Liver (tissue), 9 donors: Measurements from ENCODE around the gene P2RY6. TPM values are rescaled to one million over a fixed set of nuclear protein-coding genes. Genes with fewer than 3 reads are reported as not detected.

Experiments used
- DNase-seq: peaks from one replicate; pipeline ENCODE4 v3.0.0-alpha.2; 2017; ENCODE audit warnings: low spot score
- H3K27ac ChIP-seq, 2 donors: one replicate each; pipeline ENCODE4 v1.7.0; 2013; ENCODE audit warnings: inconsistent platforms in 2 of 2, low read length in 2 of 2, control low read depth in 1 of 2, low read depth in 1 of 2, mild to moderate bottlenecking in 1 of 2
- H3K27me3 ChIP-seq, 4 donors: one replicate each; pipeline versions ENCODE4 v1.6.1 to v1.7.0; 2013; ENCODE audit warnings: low read length in 3 of 4, inconsistent platforms in 1 of 4, mild to moderate bottlenecking in 1 of 4, moderate library complexity in 1 of 4; ENCODE audit not compliant: control insufficient read depth in 4 of 4, insufficient read depth in 4 of 4
- H3K36me3 ChIP-seq, 4 donors: one replicate each; pipeline versions ENCODE4 v1.6.1 to v1.7.0; 2013; ENCODE audit warnings: low read length in 3 of 4, mild to moderate bottlenecking in 3 of 4, low read depth in 1 of 4, moderate library complexity in 1 of 4; ENCODE audit not compliant: control insufficient read depth in 4 of 4, insufficient read depth in 3 of 4
- H3K4me1 ChIP-seq, 4 donors: one replicate each; pipeline versions ENCODE4 v1.6.1 to v1.7.0; 2013; ENCODE audit warnings: low read length in 3 of 4, mild to moderate bottlenecking in 3 of 4, moderate library complexity in 1 of 4; ENCODE audit not compliant: control insufficient read depth in 4 of 4, insufficient read depth in 4 of 4
- H3K4me3 ChIP-seq, 3 donors: one replicate each; pipeline versions ENCODE4 v1.6.1 to v1.7.0; 2013; ENCODE audit warnings: low read length in 3 of 3, control low read depth in 1 of 3, low read depth in 1 of 3, mild to moderate bottlenecking in 1 of 3
- H3K9ac ChIP-seq, 2 donors: one replicate each; pipeline ENCODE4 v1.7.0; 2013; ENCODE audit warnings: low read length in 2 of 2, mild to moderate bottlenecking in 2 of 2, moderate library complexity in 2 of 2, control low read depth in 1 of 2, low read depth in 1 of 2
- H3K9me3 ChIP-seq, 4 donors: one replicate each; pipeline versions ENCODE4 v1.6.1 to v1.7.0; 2013; ENCODE audit warnings: low read length in 3 of 4; ENCODE audit not compliant: control insufficient read depth in 4 of 4
- EGR1 ChIP-seq, 2 donors: IDR thresholded peaks; 2 replicates each; pipeline ENCODE4 v1.6.1; 2016 to 2018; ENCODE audit warnings: antibody characterized with exemption in 2 of 2, low read depth in 2 of 2
- FOXA1 ChIP-seq: IDR thresholded peaks from 2 replicates; pipeline ENCODE4 v1.6.1; 2016; ENCODE audit warnings: antibody characterized with exemption
- FOXA2 ChIP-seq: IDR thresholded peaks from 2 replicates; pipeline ENCODE4 v1.6.1; 2016; ENCODE audit warnings: antibody characterized with exemption
- HNF4A ChIP-seq, 2 donors: conservative IDR thresholded peaks; 2 replicates each; pipeline ENCODE4 v1.6.1; 2016; ENCODE audit warnings: antibody characterized with exemption in 2 of 2, mild to moderate bottlenecking in 2 of 2
- HNF4G ChIP-seq: IDR thresholded peaks from 2 replicates; pipeline ENCODE4 v1.6.1; 2016; ENCODE audit warnings: antibody characterized with exemption
- JUND ChIP-seq, 2 donors: IDR thresholded peaks; 2 replicates each; pipeline ENCODE4 v1.6.1; 2016; ENCODE audit warnings: antibody characterized with exemption in 2 of 2
- NR2F2 ChIP-seq: IDR thresholded peaks from 2 replicates; pipeline ENCODE4 v1.6.1; 2016; ENCODE audit warnings: antibody characterized with exemption
- RAD21 ChIP-seq, 2 donors: IDR thresholded peaks; 2 replicates each; pipeline ENCODE4 v1.6.1; 2016; ENCODE audit warnings: antibody characterized with exemption in 2 of 2, mild to moderate bottlenecking in 2 of 2
- RXRA ChIP-seq, 2 donors: IDR thresholded peaks; 2 replicates each; pipeline ENCODE4 v1.6.1; 2017 to 2018; ENCODE audit warnings: antibody characterized with exemption in 2 of 2, mild to moderate bottlenecking in 1 of 2
- SP1 ChIP-seq: IDR thresholded peaks from 2 replicates; pipeline ENCODE4 v1.6.1; 2018; ENCODE audit warnings: antibody characterized with exemption, mild to moderate bottlenecking
- YY1 ChIP-seq: IDR thresholded peaks from 2 replicates; pipeline ENCODE4 v1.6.1; 2016; ENCODE audit warnings: antibody characterized with exemption, mild to moderate bottlenecking
- WGBS: extraction: QIAGEN DNeasy Blood & Tissue Kit; methylation state at CpG from one replicate; pipeline ENCODE4 v1.1.7; 2013; 5-methylcytosine and 5-hydroxymethylcytosine counted together
- polyA plus RNA-seq, 2 donors: library from polyadenylated mRNA; stranded (reverse) in 1 of 2; unstranded in 1 of 2; fragments of 200-250 nt in 1 of 2; fragments of >200 nt in 1 of 2; fragmentation: Nextera tagmentation in 1 of 2; extraction: Ambion mirVana in 1 of 2; gene quantifications; one replicate each; pipeline versions ENCODE4 v1.2.1 to v1.2.3, GENCODE V29; 2013 to 2015
- total RNA-seq, 2 donors: library from RNA; depleted of rRNA; stranded (reverse); fragments of >200 nt; gene quantifications; one replicate each; pipeline ENCODE4 v1.2.3, GENCODE V29; 2014
- TF ChIP-seq, protein P1 (sequence below): IDR thresholded peaks from 2 replicates; pipeline ENCODE4 v1.6.1; 2016; ENCODE audit warnings: antibody characterized with exemption, mild to moderate bottlenecking
- TF ChIP-seq, protein P2 (sequence below): IDR thresholded peaks from 2 replicates; pipeline ENCODE4 v1.6.1; 2016; ENCODE audit warnings: antibody characterized with exemption
- TF ChIP-seq, protein P3 (sequence below): IDR thresholded peaks from 2 replicates; pipeline ENCODE4 v1.6.1; 2016; ENCODE audit warnings: antibody characterized with exemption
- TF ChIP-seq, protein P4 (sequence below): fragments of 150-350 bp; IDR thresholded peaks from 2 replicates; pipeline ENCODE4 v1.5.1; 2017; ENCODE audit warnings: improper control_type of control experiment, low read depth, low read length; ENCODE audit not compliant: missing input control
- TF ChIP-seq, protein P5 (sequence below): IDR thresholded peaks from 2 replicates; pipeline ENCODE4 v1.6.1; 2016; ENCODE audit warnings: antibody characterized with exemption
- donor health status: healthy.
- donor health status: healthy.
- donor health status: healthy.
- donor health status: healthy.
- donor health status: healthy.

The P2RY6 gene
- total and polyA plus RNA-seq, 4 donors: 0.21 to 1.3 (median 0.78) TPM

DNA sequence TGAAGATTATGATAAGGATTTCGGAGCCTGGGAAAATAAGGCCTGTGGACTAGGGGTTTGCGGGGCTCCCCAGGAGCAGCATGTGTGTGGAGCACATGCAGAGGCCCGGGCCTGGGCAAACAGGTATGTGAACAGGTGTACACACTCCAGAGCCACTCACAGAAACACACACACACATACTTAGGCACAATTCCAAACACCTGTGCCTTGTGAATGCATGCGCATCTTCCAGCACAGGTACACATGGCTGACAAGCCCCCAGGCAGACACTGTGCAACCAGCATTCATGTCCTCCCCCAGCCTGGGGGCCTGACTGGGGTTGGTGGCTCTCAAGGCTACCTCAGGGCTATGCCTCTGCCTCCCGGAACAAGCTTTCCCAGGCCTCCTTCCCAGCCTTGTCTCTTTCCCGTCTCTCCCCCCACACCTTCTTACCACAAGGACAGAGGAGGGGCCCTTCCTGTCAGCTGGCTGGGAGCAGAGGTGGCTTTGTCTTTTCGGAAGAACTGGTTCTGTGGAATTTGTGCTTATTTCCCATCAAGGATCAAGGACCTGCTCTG lies 2.6 kb upstream of the P2RY6 start:
- Histone ChIP-seq H3K4me3 (no peak overlapping the region), H3K27ac (no peak overlapping the region), H3K36me3 (no peaks in the 10 kb centered on the region), H3K4me1 (no peaks in the 10 kb centered on the region), H3K9me3 (no peaks in the 10 kb centered on the region), H3K27me3 (peaks cover 0 to under 1% (median 0%) of the 10 kb centered on the region in 4 donors), H3K9ac (no peak overlapping the region)
- no peak for DNase-seq
- TF ChIP-seq RAD21 (IDR thresholded peaks at IDR 0.05) (no peak), EGR1 (IDR thresholded peaks at IDR 0.05; ENCODE audit: low read depth in 2 of 2) (no peak), JUND (IDR thresholded peaks at IDR 0.05) (no peak), HNF4G (no peak), YY1 (no peak), FOXA2 (no peak), HNF4A (conservative IDR thresholded peaks at IDR 0.05) (no peak), FOXA1 (no peak), NR2F2 (no peak), SP1 (no peak), RXRA (IDR thresholded peaks at IDR 0.05) (no peak)
- TF ChIP-seq, protein P1, sequence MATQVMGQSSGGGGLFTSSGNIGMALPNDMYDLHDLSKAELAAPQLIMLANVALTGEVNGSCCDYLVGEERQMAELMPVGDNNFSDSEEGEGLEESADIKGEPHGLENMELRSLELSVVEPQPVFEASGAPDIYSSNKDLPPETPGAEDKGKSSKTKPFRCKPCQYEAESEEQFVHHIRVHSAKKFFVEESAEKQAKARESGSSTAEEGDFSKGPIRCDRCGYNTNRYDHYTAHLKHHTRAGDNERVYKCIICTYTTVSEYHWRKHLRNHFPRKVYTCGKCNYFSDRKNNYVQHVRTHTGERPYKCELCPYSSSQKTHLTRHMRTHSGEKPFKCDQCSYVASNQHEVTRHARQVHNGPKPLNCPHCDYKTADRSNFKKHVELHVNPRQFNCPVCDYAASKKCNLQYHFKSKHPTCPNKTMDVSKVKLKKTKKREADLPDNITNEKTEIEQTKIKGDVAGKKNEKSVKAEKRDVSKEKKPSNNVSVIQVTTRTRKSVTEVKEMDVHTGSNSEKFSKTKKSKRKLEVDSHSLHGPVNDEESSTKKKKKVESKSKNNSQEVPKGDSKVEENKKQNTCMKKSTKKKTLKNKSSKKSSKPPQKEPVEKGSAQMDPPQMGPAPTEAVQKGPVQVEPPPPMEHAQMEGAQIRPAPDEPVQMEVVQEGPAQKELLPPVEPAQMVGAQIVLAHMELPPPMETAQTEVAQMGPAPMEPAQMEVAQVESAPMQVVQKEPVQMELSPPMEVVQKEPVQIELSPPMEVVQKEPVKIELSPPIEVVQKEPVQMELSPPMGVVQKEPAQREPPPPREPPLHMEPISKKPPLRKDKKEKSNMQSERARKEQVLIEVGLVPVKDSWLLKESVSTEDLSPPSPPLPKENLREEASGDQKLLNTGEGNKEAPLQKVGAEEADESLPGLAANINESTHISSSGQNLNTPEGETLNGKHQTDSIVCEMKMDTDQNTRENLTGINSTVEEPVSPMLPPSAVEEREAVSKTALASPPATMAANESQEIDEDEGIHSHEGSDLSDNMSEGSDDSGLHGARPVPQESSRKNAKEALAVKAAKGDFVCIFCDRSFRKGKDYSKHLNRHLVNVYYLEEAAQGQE: no peak
- TF ChIP-seq, protein P2, sequence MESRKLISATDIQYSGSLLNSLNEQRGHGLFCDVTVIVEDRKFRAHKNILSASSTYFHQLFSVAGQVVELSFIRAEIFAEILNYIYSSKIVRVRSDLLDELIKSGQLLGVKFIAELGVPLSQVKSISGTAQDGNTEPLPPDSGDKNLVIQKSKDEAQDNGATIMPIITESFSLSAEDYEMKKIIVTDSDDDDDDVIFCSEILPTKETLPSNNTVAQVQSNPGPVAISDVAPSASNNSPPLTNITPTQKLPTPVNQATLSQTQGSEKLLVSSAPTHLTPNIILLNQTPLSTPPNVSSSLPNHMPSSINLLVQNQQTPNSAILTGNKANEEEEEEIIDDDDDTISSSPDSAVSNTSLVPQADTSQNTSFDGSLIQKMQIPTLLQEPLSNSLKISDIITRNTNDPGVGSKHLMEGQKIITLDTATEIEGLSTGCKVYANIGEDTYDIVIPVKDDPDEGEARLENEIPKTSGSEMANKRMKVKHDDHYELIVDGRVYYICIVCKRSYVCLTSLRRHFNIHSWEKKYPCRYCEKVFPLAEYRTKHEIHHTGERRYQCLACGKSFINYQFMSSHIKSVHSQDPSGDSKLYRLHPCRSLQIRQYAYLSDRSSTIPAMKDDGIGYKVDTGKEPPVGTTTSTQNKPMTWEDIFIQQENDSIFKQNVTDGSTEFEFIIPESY: no peak
- TF ChIP-seq, protein P3, sequence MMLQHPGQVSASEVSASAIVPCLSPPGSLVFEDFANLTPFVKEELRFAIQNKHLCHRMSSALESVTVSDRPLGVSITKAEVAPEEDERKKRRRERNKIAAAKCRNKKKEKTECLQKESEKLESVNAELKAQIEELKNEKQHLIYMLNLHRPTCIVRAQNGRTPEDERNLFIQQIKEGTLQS: no peak
- TF ChIP-seq, protein P4, sequence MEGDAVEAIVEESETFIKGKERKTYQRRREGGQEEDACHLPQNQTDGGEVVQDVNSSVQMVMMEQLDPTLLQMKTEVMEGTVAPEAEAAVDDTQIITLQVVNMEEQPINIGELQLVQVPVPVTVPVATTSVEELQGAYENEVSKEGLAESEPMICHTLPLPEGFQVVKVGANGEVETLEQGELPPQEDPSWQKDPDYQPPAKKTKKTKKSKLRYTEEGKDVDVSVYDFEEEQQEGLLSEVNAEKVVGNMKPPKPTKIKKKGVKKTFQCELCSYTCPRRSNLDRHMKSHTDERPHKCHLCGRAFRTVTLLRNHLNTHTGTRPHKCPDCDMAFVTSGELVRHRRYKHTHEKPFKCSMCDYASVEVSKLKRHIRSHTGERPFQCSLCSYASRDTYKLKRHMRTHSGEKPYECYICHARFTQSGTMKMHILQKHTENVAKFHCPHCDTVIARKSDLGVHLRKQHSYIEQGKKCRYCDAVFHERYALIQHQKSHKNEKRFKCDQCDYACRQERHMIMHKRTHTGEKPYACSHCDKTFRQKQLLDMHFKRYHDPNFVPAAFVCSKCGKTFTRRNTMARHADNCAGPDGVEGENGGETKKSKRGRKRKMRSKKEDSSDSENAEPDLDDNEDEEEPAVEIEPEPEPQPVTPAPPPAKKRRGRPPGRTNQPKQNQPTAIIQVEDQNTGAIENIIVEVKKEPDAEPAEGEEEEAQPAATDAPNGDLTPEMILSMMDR: no peak
- TF ChIP-seq, protein P5, sequence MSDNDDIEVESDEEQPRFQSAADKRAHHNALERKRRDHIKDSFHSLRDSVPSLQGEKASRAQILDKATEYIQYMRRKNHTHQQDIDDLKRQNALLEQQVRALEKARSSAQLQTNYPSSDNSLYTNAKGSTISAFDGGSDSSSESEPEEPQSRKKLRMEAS: no peak
- WGBS: 88% methylated on average over 7 of the region's 7 CpGs
